ENCODE results near the gene RHCE. TPM values are rescaled to one million over a fixed set of nuclear protein-coding genes. Genes with fewer than 3 reads are reported as not detected.
"Not testable (repeated sequence)": the region's sequence is repeated elsewhere in the genome, so short reads cannot be mapped to it uniquely, and the experiment has no call there.

RHCE gene
- 32.9 and 40.0 TPM in 2 replicates for total RNA-seq (2011; cell fraction: chromatin; rRNA removed; ENCODE audit: low replicate concordance)
- 54.9 and 67.4 TPM in 2 replicates for total RNA-seq (2011; cell fraction: nucleolus; rRNA removed)
- 44.0 and 54.3 TPM in 2 replicates for total RNA-seq (2011; cell fraction: nucleoplasm; rRNA removed)
- 7.5 and 12.3 TPM in 2 replicates for total RNA-seq (2014; rRNA removed)
- 12.7 and 14.8 TPM in 2 replicates for total RNA-seq (2014; rRNA removed; fragmentation: Illumina TruSeq; extraction: Trizol)
- total RNA-seq (2015; rRNA removed; fragmentation: Illumina TruSeq; extraction: Trizol): 5.3 and 5.4 TPM in 2 replicates
- total RNA-seq (2021): 11.2 and 12.6 TPM in 2 replicates
- polyA plus RNA-seq (2011; rRNA removed): 13.6 and 25.9 TPM in 2 replicates
- 20.6 and 28.6 TPM in 2 replicates for polyA plus RNA-seq (2011; cell fraction: cytosol; rRNA removed)
- polyA plus RNA-seq (2011; cell fraction: nucleus; rRNA removed): 11.9 and 17.8 TPM in 2 replicates
- polyA plus RNA-seq (2012): 17.0 and 20.5 TPM in 2 replicates
- polyA plus RNA-seq (2014; fragmentation: Illumina TruSeq; extraction: Trizol): 10.9 and 11.4 TPM in 2 replicates
- 10 to 100 TPM; 28.3 to 31.5 TPM for polyA plus RNA-seq (2014; fragmentation: Nextera tagmentation; extraction: Ambion mirVana)
- polyA plus RNA-seq (2014; rRNA removed): 8.3 and 9.1 TPM in 2 replicates
- polyA minus RNA-seq (2011; rRNA and poly(A)+ RNA removed): 22.4 and 24.1 TPM in 2 replicates
- 9.8 and 10.7 TPM in 2 replicates for polyA minus RNA-seq (2011; cell fraction: cytosol; rRNA and poly(A)+ RNA removed)
- 5.8 and 9.8 TPM in 2 replicates for polyA minus RNA-seq (2011; cell fraction: nucleus; rRNA and poly(A)+ RNA removed)
- Bru-seq, nascent RNA: percentile 57 among the genes with signal in this experiment
- BruChase-seq, experiment 1, labeled RNA remaining after a 2-hour chase: percentile 54 among the genes with signal in this experiment
- BruChase-seq, experiment 2, labeled RNA remaining after a 6-hour chase: percentile 49 among the genes with signal in this experiment
- long read RNA-seq, experiment 1, transcript RHCE-201 (10 exons, 1,660 nt): major isoform, 22 of 86 reads
- long read RNA-seq, experiment 1, transcript RHCE-205 (9 exons, 1,235 nt): minor isoform, 5 of 86 reads
- long read RNA-seq, experiment 1, partial matches to known transcripts: 14 of 86 reads
- long read RNA-seq, experiment 1, other reads (novel, unspliced or antisense): 41 of 86 reads
- long read RNA-seq, experiment 2, transcript RHCE-201 (10 exons, 1,660 nt): major isoform, 20 of 50 reads
- long read RNA-seq, experiment 2, partial matches to known transcripts: 5 of 50 reads
- long read RNA-seq, experiment 2, other reads (novel, unspliced or antisense): 19 of 50 reads
- long read RNA-seq, experiment 3, transcript RHCE-205 (9 exons, 1,235 nt): minor isoform, 6 of 43 reads
- long read RNA-seq, experiment 3, transcript RHCE-201 (10 exons, 1,660 nt): major isoform, 24 of 43 reads
- long read RNA-seq, experiment 3, partial matches to known transcripts: 1 of 43 reads
- long read RNA-seq, experiment 3, other reads (novel, unspliced or antisense): 11 of 43 reads

DNA sequence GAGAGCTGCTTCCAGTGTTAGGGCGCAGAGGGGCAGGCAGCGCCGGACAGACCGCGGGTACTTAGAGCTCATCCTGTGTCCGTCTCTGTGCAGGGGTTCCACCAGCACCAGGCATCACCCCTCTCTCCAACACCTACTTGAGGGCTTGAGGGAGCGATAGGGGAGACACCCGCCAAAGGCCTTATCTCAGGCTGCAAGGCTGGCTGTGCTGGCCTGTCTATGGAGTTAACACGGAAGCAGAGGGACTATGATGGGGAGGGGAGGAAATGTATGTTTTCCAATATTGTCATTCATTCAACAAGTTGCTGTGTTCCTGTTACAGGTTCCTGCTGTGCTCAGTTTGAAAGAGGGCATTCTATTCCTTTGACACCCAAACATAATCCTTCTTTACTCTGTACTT is at the start of gene RHCE:
Gene RHCE, minus strand, starts transcription at position 111 of the 400 bp plus-strand sequence. Its CDS starts 39 bp downstream, at position 72.
- CTCF ChIA-PET (ENCODE audit: low intra/inter-chr PET ratio); H4K20me1 ChIP-seq (replicated peaks; ENCODE audit: control insufficient read depth, insufficient read depth, low read length); H3K79me2 ChIP-seq (ENCODE audit: control insufficient read depth, insufficient read depth, low read length); H3K9me3 ChIP-seq (replicated peaks; ENCODE audit: control insufficient read depth, insufficient read depth, low read depth, low read length); H3K27me3 ChIP-seq (ENCODE audit: control insufficient read depth in 2 of 2, insufficient read depth in 2 of 2, low read length in 2 of 2); intact Hi-C loops (cut with micrococcal nuclease); BruUV-seq (replicated peaks); H3K36me3 ChIP-seq (ENCODE audit: control insufficient read depth, insufficient read depth, low read length); H3K9me1 ChIP-seq (ENCODE audit: control insufficient read depth, insufficient read depth, low read length); in situ Hi-C loops (cut with MboI); DNase-seq (ENCODE audit: extremely low read depth in 1 of 4, low spot score in 3 of 4); TF ChIP-seq TEAD4 (CRISPR knock-in tag; IDR thresholded peaks at IDR 0.05; ENCODE audit: borderline replicate concordance): not testable (repeated sequence)
- H3K4me2 ChIP-seq (ENCODE audit: insufficient read depth, low read length): peak within 1 kb of the TSS; percentile 72
- peak within 1 kb of the TSS; percentile 53 for H3K27ac ChIP-seq (ENCODE audit: extremely low read depth, low read depth, low read length)
- TF ChIP-seq TCF3 (CRISPR knock-in tag; IDR thresholded peaks at IDR 0.05): peak; percentile 81
- TF ChIP-seq NFIC (IDR thresholded peaks at IDR 0.05): peak; percentile 37; the same call in 1 of the 2 replicates
- TF ChIP-seq GATA2 (CRISPR knock-in tag; IDR thresholded peaks at IDR 0.05): peak; percentile 43; the same call in 1 of the 2 replicates
- TF ChIP-seq CBFA2T3 (IDR thresholded peaks at IDR 0.05): peak; percentile 78
- TF ChIP-seq ARID1B (IDR thresholded peaks at IDR 0.05): peak; percentile 66
- peak; percentile 69; the same call in 1 of the 2 replicates for TF ChIP-seq TAL1 (IDR thresholded peaks at IDR 0.05)
- TF ChIP-seq NCOR1 (IDR thresholded peaks at IDR 0.05): peak; percentile 60
- peak; percentile 74 for TF ChIP-seq CBFA2T2 (conservative IDR thresholded peaks at IDR 0.05)
- TF ChIP-seq POLR2AphosphoS5 (IDR thresholded peaks at IDR 0.05; ENCODE audit: control insufficient read depth, insufficient read depth, low read depth, low read length): peak; percentile 35; the same call in 1 of the 2 replicates
- TF ChIP-seq EP300 (IDR thresholded peaks at IDR 0.05; ENCODE audit: low read length): peak; percentile 18; the same call in 1 of the 2 replicates
- TF ChIP-seq CREM (IDR thresholded peaks at IDR 0.05; ENCODE audit: low read depth): 0 out of 2 replicates have a peak, but pooled peaks have one; percentile 9
- TF ChIP-seq TEAD4 (IDR thresholded peaks at IDR 0.05; ENCODE audit: low read length): peak; percentile 62
- peak; percentile 42; the same call in 1 of the 2 replicates for TF ChIP-seq KLF16 (IDR thresholded peaks at IDR 0.05)
- ATAC-seq: peak; percentile 92
- POLR2A ChIA-PET: interaction anchor here (0.8 kb wide), 1 partner anchor 10 kb away, joined by 3 read pairs; the partner anchor contains the start of gene MACO1
- H3K9ac ChIP-seq (ENCODE audit: insufficient read depth in 1 of 2, low read depth in 2 of 2, low read length in 2 of 2): peak within 1 kb of the TSS in 1 of 2 experiments; percentile 50; a peak in 2 of 4 replicates
- H3K4me3 ChIP-seq: peak within 1 kb of the TSS; percentile 21
- H3K4me1 ChIP-seq (replicated peaks in 1 of 2; ENCODE audit: control insufficient read depth in 2 of 2, insufficient read depth in 2 of 2, low read length in 2 of 2): peaks cover 20 to 21% of the 10 kb centered on the region in 2 experiments; a peak in 4 of 5 replicates
- peak within 1 kb of the TSS; percentile 64 for H2AFZ ChIP-seq (ENCODE audit: low read depth, low read length)
- peak; percentile 99 for FAIRE-seq
- 4% methylated on average over 8 of the region's 9 CpGs for WGBS (ENCODE audit: insufficient coverage, low coverage, missing lambda C conversion rate)

Measured in K562 (cell line).